Activated CD4-positive, CD25-positive, alpha-beta regulatory T cell treated with anti-CD3 and anti-CD28 coated beads, Interleukin-2, amount 50 U/mL, for 72 hours (primary cell): Measurements from ENCODE around the gene POM121C.
A peak's percentile ranks its signal among the peaks of the same experiment; 100 is the strongest.
"Not testable (repeated sequence)": the region's sequence is repeated elsewhere in the genome, so short reads cannot be mapped to it uniquely, and the experiment has no call there.

Source experiments
- DNase-seq: peaks from one replicate; pipeline ENCODE4 v3.0.0; 2021

The POM121C gene

GRCh38 chr7:75421798-75422710 lies 64.0 kb downstream of the POM121C start:
- DNase-seq: not testable (repeated sequence)

GRCh38 chr7:75420152-75420551 lies 65.9 kb downstream of the POM121C start:
- DNase-seq: not testable (repeated sequence)

- DNase-seq: not testable (repeated sequence)
Measured at GRCh38 chr7:75419693-75420092, 66.4 kb downstream of the POM121C start.

DNA sequence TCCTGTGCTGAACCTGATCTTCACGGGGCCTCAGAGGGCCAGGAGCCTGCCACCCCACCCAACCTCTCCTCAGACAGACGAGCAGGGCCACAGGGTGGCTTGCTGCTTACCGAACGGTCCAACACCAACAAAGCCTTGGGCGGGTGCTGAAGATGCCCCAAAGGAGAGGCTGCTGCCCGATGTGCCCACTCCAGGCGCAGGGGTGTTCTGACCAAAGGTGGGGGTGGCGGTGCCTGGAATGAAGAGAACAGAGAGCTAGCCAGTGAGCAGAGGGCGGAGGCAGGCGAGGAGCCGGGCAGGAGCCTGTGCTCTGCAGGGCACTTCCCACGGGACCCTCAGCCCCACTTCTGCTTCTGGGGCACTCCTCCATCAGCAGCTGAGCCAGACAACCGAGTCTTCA lies 66.9 kb downstream of the POM121C start:
- DNase-seq: not testable (repeated sequence)

- DNase-seq: not testable (repeated sequence)
Measured at GRCh38 chr7:75418292-75418858, 67.7 kb downstream of the POM121C start.

DNA sequence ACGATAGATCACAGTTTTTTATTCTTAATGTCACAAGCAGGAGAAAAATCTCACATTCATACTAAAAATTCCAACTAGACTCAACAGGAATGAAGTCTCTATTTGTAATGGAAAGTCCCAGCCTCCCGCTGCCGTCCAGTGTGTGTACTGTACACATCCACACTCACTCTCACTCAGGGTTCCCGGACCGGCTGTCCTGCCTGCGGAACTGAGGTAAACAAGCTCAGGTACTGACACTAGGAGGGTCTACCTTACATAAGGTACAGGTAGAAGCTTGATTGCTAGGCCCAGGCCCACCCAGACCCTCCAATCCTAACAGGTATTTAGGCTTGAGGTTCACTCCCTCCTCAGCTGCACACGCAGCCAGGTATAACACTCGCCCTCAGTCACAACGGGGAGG lies 69.3 kb downstream of the POM121C start:
- not testable (repeated sequence) for DNase-seq

DNA sequence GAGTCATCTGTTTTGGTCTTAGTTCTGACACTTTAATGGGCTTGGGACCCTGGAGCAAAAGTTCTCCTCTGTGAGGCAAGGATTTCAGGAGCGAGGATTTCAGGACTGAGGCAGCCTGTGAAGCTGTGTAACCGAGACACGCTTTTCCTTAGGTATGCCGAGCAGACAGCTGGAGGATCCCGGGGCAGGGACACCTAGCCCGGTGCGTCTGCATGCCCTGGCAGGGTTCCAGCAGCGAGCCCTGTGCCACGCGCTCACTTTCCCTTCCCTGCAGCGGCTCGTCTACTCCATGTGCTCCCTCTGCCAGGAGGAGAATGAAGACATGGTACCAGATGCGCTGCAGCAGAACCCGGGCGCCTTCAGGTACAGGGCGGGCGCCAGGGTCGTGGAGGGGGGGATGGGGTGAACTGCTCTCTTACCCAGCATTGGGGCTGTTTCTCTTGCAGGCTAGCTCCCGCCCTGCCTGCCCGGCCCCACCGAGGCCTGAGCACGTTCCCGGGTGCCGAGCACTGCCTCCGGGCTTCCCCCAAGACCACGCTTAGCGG lies 70.2 kb downstream of the POM121C start:
- DNase-seq: not testable (repeated sequence)

DNA sequence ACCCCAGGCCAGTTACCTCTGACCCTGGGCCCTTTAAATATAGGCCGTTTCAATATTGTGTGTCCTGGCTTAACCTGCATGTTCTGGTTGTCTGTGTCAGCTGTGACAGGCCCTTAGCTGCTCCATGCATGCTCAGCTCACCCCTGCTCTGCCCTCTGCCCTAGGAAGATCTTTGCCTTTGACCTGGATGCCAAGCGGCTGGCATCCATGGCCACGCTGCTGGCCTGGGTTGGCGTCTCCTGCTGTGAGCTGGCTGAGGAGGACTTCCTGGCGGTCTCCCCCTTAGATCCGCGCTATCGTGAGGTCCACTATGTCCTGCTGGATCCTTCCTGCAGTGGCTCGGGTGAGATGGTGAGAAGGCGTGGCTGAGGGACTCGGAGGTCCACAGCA lies 70.7 kb downstream of the POM121C start:
- DNase-seq: not testable (repeated sequence)

- not testable (repeated sequence) for DNase-seq
Measured at GRCh38 chr7:75414708-75415427, 71.2 kb downstream of the POM121C start.

- DNase-seq: not testable (repeated sequence)
Measured at GRCh38 chr7:75414204-75414603, 71.9 kb downstream of the POM121C start.

- not testable (repeated sequence) for DNase-seq
Measured at GRCh38 chr7:75410823-75411173, 75.3 kb downstream of the POM121C start.

DNA sequence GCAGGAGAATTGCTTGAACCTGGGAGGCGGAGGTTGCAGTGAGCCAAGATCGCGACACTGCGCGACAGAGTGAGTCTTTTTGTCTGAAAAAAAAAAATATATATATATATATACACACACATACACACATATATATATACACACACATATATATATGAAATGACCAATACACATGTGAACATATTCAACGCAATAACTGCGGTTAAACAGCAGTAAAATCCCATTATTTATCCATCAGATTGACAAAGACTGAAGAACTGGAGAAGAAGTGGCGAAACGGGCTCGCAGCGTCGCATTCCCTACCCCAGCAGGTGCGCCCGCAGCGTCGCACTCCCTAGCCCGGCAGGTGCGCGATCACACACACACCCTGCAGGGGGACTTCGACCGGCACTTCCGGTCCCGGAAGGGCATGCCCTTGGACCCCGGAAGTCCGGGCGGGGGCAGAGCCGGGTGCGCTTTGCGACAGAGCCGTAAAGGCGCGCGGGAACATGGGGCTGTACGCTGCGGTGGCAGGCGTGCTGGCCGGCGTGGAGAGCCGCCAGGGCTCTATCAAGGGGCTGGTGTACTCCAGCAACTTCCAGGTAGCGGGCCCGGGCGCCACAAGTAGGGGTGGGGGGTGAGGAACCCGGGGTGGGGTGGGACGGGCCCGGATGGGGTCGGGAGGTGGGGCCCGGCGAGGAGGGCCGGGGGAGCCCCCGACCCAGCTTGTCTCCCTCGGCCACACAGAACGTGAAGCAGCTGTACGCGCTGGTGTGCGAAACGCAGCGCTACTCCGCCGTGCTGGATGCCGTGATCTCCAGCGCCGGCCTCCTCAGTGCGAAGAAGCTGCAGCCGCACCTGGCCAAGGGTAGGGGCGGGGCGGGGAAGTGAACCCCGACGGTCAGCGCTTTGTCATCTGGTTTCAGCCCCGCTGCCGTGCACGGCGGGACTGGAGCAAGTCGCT lies 75.9 kb downstream of the POM121C start:
- peak; percentile 41 for DNase-seq

DNA sequence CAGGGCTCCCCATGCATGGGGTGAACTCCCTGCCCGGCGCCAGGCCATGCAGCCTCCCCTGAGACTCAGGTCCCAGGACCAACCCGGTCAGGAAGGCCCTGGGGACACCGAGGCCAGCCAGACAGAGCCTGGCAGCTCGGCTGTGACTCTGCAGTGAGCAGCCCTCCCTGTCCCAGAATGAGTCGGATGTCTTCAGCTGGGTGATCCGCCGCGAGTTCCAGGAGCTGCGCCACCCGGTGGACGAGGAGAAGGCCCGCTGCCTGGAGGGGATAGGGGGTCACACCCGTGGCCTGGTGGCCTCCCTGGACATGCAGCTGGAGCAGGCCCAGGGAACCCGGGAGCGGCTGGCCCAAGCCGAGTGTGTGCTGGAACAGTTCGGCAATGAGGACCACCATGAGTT lies 81.4 kb downstream of the POM121C start:
- DNase-seq: not testable (repeated sequence)

DNA sequence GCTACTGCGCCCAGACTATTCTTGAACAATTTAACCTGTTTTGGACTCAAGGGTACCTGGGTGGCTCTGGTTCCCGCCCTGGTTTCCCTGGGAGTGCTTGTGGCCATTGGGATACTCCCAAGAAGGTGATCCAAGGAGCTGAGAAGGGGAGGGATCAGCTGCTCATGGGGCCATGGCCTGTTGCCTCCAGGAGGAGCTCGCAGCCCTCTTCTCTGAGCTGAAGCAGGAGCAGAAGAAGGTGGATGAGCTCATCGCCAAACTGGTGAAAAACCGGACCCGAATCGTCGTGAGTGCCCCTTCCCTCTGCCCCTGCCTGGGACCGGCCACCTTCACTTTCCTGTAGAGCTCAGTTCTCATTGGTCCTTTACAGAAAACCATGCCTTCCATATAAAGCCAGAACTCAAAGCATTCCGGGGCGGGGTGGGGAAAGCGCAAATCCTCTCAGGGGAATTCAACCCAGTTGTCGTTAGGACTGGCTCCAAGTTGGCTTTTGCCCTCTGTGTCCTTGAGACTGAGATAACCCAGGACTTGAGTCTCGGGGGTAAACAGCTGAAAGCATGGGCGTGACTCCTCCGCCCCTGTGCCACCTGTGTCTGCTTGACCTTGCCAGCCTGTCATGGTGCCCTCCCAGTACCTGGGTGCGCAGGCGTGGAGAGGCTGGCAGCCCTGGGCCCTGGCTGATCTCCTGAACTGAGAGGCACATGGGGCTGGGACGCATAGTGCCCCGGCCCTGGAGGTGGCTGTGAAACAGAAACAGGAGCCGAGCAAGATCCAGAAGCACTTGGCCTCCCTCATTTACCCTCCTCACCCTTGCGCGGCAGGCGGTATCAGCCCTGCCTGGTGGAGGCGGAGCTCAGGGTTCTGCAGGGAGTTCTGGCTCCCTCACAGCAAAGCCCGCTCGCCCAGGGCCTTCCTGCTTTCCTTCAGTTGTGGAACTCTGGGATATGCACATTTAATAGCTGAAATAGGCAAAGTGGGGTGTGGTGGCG lies 82.3 kb downstream of the POM121C start:
- DNase-seq: not testable (repeated sequence)

DNA sequence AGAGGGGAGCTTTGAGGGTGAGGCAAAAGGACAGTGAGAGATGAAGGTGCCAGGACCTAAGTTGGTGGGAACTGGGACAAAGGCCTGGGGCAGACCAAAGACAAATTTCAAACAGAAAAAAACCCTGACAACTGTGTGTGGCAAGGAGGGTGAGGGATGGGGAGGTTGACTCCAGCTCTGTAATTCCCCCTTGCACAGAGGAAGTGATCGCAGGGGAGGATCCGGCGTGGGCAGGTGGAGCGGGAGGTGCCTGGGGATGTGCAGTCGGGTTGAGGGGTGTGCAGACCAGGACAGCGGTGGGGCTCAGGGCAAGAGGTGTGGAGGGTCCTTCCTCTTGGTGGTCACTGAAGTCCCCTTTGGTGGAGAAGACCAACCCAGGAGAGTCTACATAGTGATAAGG lies 85.5 kb downstream of the POM121C start:
- DNase-seq: not testable (repeated sequence)

GRCh38 chr7:75398771-75399700 lies 87.1 kb downstream of the POM121C start:
- DNase-seq: not testable (repeated sequence)

- DNase-seq: not testable (repeated sequence)
Measured at GRCh38 chr7:75397865-75398264, 88.2 kb downstream of the POM121C start.

DNA sequence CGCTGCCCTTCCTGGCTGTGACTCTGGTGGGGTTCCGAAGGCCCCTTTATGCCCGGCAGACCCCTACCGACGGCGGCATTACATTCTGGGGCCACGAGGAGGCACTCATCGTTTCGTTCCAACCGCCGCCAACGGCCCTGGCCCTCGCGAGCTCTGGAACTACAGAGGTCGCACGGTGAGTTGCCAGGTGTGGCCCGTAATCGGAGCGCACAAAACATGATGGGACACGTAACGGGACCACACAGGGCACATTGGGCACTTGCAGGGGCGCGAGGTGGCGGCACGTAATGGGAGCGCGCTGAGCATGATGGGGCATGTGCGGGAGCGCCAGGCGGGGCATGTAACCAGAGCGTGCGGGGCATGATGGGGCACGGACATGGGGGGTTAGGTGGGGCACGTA lies 90.8 kb downstream of the POM121C start, which contains the start of gene TRIM73:
Gene TRIM73 (plus strand): TSS at position 301 of the 400 bp plus-strand sequence. CDS start 3,305 bp downstream, outside the sequence.
- DNase-seq: not testable (repeated sequence)

- not testable (repeated sequence) for DNase-seq
Measured at GRCh38 chr7:75393194-75393593, 92.9 kb downstream of the POM121C start.
